ENCODE results near the gene ASTN1.

Gene ASTN1

GRCh38 chr1:176976225-176976624, 188.3 kb downstream of the ASTN1 start:
- TF ChIP-seq, protein P1, sequence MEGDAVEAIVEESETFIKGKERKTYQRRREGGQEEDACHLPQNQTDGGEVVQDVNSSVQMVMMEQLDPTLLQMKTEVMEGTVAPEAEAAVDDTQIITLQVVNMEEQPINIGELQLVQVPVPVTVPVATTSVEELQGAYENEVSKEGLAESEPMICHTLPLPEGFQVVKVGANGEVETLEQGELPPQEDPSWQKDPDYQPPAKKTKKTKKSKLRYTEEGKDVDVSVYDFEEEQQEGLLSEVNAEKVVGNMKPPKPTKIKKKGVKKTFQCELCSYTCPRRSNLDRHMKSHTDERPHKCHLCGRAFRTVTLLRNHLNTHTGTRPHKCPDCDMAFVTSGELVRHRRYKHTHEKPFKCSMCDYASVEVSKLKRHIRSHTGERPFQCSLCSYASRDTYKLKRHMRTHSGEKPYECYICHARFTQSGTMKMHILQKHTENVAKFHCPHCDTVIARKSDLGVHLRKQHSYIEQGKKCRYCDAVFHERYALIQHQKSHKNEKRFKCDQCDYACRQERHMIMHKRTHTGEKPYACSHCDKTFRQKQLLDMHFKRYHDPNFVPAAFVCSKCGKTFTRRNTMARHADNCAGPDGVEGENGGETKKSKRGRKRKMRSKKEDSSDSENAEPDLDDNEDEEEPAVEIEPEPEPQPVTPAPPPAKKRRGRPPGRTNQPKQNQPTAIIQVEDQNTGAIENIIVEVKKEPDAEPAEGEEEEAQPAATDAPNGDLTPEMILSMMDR (IDR thresholded peaks at IDR 0.05; ENCODE audit: low read depth, low read length) = no peak
- DNase-seq (ENCODE audit: extremely low read depth, low read depth) = no peak

DNA sequence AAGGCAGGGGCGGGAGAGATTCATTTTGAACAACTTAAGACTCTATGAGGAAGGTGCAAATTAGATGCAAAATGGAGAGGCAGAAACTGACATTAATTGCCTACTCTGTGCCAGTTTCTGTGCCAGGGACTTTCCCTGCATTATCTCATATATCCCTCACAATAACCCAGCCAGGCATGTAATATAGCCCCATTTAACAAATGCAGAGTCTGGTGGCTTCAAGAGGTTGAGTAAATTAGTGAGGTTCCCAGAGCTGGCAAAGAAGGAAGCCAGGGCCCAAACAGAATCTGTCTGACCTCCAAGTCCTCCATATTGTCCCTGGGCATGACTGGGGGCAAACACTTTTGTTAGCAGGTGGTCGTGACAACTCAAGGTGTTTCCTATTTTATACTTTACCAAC, 199.8 kb downstream of the ASTN1 start:
- DNase-seq (ENCODE audit: extremely low read depth, low read depth) = no peak
- TF ChIP-seq, protein P1 (IDR thresholded peaks at IDR 0.05; ENCODE audit: low read depth, low read length) = no peak

DNA sequence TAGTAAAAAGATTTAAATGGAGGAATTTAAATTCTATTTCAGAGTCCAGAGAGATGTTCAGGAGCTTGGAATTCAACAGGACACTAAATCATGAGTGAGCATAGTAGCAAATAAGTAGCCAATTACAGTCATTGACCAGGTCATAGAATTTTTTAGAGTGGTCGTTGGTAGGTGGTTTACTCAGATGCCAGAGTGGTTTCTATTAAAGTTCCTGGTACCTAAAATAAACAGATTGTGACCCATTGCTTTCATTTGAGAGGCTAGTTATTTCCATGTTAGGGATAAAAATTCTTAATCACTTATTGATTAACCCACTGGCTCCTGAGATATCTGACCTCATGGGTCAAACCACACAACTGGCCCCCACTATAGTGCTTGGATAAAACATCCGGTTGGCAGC, 201.3 kb downstream of the ASTN1 start:
- no peak for DNase-seq (ENCODE audit: extremely low read depth, low read depth)
- TF ChIP-seq, protein P1 (IDR thresholded peaks at IDR 0.05; ENCODE audit: low read depth, low read length) = no peak

DNA sequence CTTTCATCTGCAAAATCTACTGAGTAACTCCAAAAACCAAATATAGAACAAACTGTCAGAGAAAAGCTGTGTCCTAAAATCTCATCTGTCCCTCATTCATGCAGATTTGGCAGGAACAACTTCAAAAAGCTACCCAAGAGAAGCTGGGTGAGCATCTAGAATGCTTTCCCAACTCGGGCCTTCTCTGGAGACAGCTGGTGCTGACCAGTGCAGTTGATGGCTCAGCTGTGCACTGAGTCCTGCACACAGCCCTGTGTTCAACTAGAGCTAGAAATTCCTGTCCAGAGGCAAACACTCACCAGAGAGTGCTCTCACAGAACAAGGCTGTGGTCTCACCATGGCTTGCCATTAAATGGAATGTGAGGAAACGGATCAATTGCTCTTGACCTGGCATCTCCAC, 202.8 kb downstream of the ASTN1 start:
- TF ChIP-seq, protein P1 (IDR thresholded peaks at IDR 0.05; ENCODE audit: low read depth, low read length) = no peak
- DNase-seq (ENCODE audit: extremely low read depth, low read depth) = no peak

GRCh38 chr1:176959191-176959820, 205.2 kb downstream of the ASTN1 start:
- TF ChIP-seq, protein P1 (IDR thresholded peaks at IDR 0.05; ENCODE audit: low read depth, low read length) = no peak
- no peak for DNase-seq (ENCODE audit: extremely low read depth, low read depth)

DNA sequence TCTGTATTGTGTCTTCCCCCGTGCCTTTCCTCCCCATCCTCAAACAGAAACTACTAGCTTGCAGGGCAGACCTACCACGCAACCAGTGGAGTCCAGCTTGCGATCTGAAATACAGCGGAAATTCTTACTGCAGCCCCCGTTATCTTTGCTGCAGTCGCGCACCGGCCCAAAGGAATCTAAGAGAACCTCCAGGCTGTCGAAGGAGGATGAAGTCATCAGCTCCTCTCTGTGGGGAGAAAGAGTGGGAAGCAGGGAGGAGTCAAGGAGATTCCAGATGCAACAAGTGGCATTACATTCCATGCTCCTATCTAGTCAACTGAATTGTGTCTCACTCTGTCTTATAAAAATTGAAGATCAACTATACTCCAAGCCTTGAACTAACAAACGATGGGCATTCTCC, 206.9 kb downstream of the ASTN1 start:
- no peak for DNase-seq (ENCODE audit: extremely low read depth, low read depth)
- TF ChIP-seq, protein P1 (IDR thresholded peaks at IDR 0.05; ENCODE audit: low read depth, low read length) = no peak

DNA sequence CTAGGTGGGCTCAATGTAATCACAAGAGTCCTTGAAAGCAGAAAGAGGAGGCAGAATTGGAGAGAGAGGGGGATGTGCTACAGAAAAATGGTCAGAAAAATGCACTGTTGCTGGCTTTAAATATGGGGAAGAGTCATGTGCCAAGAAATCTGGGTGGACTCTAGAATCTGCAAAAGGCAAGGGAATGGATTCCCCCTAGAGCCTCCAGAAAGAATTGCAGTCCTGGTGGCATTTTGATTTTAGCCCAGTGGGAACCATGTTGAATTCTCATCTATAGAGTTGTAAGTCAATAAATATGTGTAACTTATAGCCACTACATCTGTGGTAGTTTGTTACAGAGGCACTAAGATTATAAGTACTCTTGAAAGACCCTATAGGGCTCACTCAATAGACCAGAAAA, 210.3 kb downstream of the ASTN1 start:
- DNase-seq (ENCODE audit: extremely low read depth, low read depth) = no peak
- TF ChIP-seq, protein P1 (IDR thresholded peaks at IDR 0.05; ENCODE audit: low read depth, low read length) = no peak

Measured in AG09319 (cell line).